ENCODE measurements around the gene CYP2C8. TPM values are rescaled to one million over a fixed set of nuclear protein-coding genes. Genes with fewer than 3 reads are reported as not detected.
A peak's percentile ranks its signal among the peaks of the same experiment; 100 is the strongest.

Gene CYP2C8
- total RNA-seq (not detected in 2 replicates), polyA plus RNA-seq (0.06 and 0.25 TPM in 2 replicates), polyA minus RNA-seq (not detected in 2 replicates), Bru-seq, nascent RNA (percentile 12 among the genes with signal in this experiment), BruChase-seq, experiment 1, labeled RNA remaining after a 6-hour chase (percentile 12 among the genes with signal in this experiment), BruChase-seq, experiment 2, labeled RNA remaining after a 2-hour chase (percentile 15 among the genes with signal in this experiment)
- 0.04 TPM in 1 of 2 replicates, not detected in the other for polyA plus RNA-seq (2011; cell fraction: cytosol; rRNA removed)
- polyA plus RNA-seq (2011; cell fraction: nucleus; rRNA removed) = 0.95 and 1.0 TPM in 2 replicates
- 0.11 TPM in 1 of 2 replicates, not detected in the other for polyA plus RNA-seq (2012)
- not detected for polyA minus RNA-seq (2011; cell fraction: cytosol; rRNA and poly(A)+ RNA removed)
- polyA minus RNA-seq (2011; cell fraction: nucleus; rRNA and poly(A)+ RNA removed) = 0.77 TPM in 1 of 2 replicates, not detected in the other
- long read RNA-seq = 0 reads

- no TSS peak for BruUV-seq (replicated peaks)
- DNase-seq (ENCODE audit: low read depth, low spot score) = no peak
- Histone ChIP-seq H3K27me3 (ENCODE audit: control insufficient read depth in 2 of 2, insufficient read depth in 2 of 2, low read length in 2 of 2) (no peaks in the 10 kb centered on the region), H3K9me1 (replicated peaks; ENCODE audit: control insufficient read depth, extremely low read depth, insufficient read depth, low read length) (no peaks in the 10 kb centered on the region), H3K27ac (ENCODE audit: insufficient read depth, low read depth, low read length) (no peak within 1 kb of the TSS), H3K9ac (replicated peaks; ENCODE audit: extremely low read depth, insufficient read depth, low read length) (no peak within 1 kb of the TSS), H3K79me2 (ENCODE audit: control insufficient read depth, insufficient read depth, low read length) (no peaks in the 10 kb centered on the region), H3K4me2 (ENCODE audit: insufficient read depth, low read length) (no peak within 1 kb of the TSS), H3K4me1 (ENCODE audit: control insufficient read depth, extremely low read depth, insufficient read depth, low read length) (no peaks in the 10 kb centered on the region), H3K36me3 (ENCODE audit: control insufficient read depth in 2 of 2, extremely low read depth in 1 of 2, insufficient read depth in 2 of 2, low read length in 2 of 2) (no peaks in the 10 kb centered on the region), H2AFZ (ENCODE audit: low read depth, low read length) (no peak within 1 kb of the TSS), H4K20me1 (replicated peaks; ENCODE audit: control insufficient read depth, extremely low read depth, insufficient read depth, low read length) (no peaks in the 10 kb centered on the region), H3K4me3 (replicated peaks in 1 of 3; ENCODE audit: insufficient read depth in 1 of 3, low read depth in 1 of 3, low read length in 3 of 3) (no peak within 1 kb of the TSS), H3K9me3 (replicated peaks; ENCODE audit: control insufficient read depth, insufficient read depth, low read length) (no peaks in the 10 kb centered on the region)
- TF ChIP-seq CTCF (IDR thresholded peaks at IDR 0.05; ENCODE audit: extremely low read depth in 1 of 2, insufficient read depth in 1 of 2, low read depth in 1 of 2, low read length in 2 of 2) = no peak
- dilution Hi-C loops (cut with MboI; ENCODE audit: extremely low pct_ligation_motif_present, low sequenced_read_pairs) = no loop called here
- CTCF ChIA-PET = no interaction called here
- FAIRE-seq = no peak
- intact Hi-C loops (cut with micrococcal nuclease) = no loop called here
- POLR2A ChIA-PET = no interaction called here
These were observed at the start of gene CYP2C8 for GRCh38 chr10:95069286-95069685. CYP2C8 (minus strand) TSS chr10:95069497; CDS start chr10:95069402, 95 bp downstream.

- Histone ChIP-seq H3K79me2 (ENCODE audit: control insufficient read depth, insufficient read depth, low read length) (no peaks in the 10 kb centered on the region), H3K4me2 (ENCODE audit: insufficient read depth, low read length) (no peak overlapping the region), H3K9me3 (replicated peaks; ENCODE audit: control insufficient read depth, insufficient read depth, low read length) (no peaks in the 10 kb centered on the region), H3K36me3 (ENCODE audit: control insufficient read depth in 2 of 2, extremely low read depth in 1 of 2, insufficient read depth in 2 of 2, low read length in 2 of 2) (no peaks in the 10 kb centered on the region), H3K9ac (replicated peaks; ENCODE audit: extremely low read depth, insufficient read depth, low read length) (no peak overlapping the region), H2AFZ (ENCODE audit: low read depth, low read length) (no peak overlapping the region), H3K27ac (ENCODE audit: insufficient read depth, low read depth, low read length) (no peak overlapping the region), H3K4me1 (ENCODE audit: control insufficient read depth, extremely low read depth, insufficient read depth, low read length) (no peaks in the 10 kb centered on the region), H3K27me3 (ENCODE audit: control insufficient read depth in 2 of 2, insufficient read depth in 2 of 2, low read length in 2 of 2) (no peaks in the 10 kb centered on the region), H4K20me1 (replicated peaks; ENCODE audit: control insufficient read depth, extremely low read depth, insufficient read depth, low read length) (no peaks in the 10 kb centered on the region), H3K9me1 (replicated peaks; ENCODE audit: control insufficient read depth, extremely low read depth, insufficient read depth, low read length) (no peaks in the 10 kb centered on the region), H3K4me3 (replicated peaks in 1 of 3; ENCODE audit: insufficient read depth in 1 of 3, low read depth in 1 of 3, low read length in 3 of 3) (no peak overlapping the region)
- TF ChIP-seq POLR2A (IDR thresholded peaks at IDR 0.05; ENCODE audit: low read depth, low read length) (no peak), FOS (IDR thresholded peaks at IDR 0.05; ENCODE audit: borderline replicate concordance, insufficient read depth, low read length) (no peak), JUN (IDR thresholded peaks at IDR 0.05; ENCODE audit: borderline replicate concordance, insufficient read depth, insufficient read length, low read depth) (no peak), MYC (IDR thresholded peaks at IDR 0.05; ENCODE audit: low read depth, low read length) (no peak), CTCF (IDR thresholded peaks at IDR 0.05; ENCODE audit: extremely low read depth in 1 of 2, insufficient read depth in 1 of 2, low read depth in 1 of 2, low read length in 2 of 2) (no peak), GATA2 (IDR thresholded peaks at IDR 0.05; ENCODE audit: insufficient read depth, insufficient read length, low read depth, low read length) (no peak), MAX (IDR thresholded peaks at IDR 0.05; ENCODE audit: insufficient read depth, insufficient read length) (no peak), POLR2AphosphoS5 (IDR thresholded peaks at IDR 0.05; ENCODE audit: insufficient read depth, low read depth, low read length) (no peak), EZH2 (IDR thresholded peaks at IDR 0.05; ENCODE audit: borderline replicate concordance, low read depth, low read length, severe bottlenecking) (no peak)
- CTCF ChIA-PET = no interaction called here
- intact Hi-C loops (cut with micrococcal nuclease) = no loop called here
- no TSS peak for BruUV-seq (replicated peaks)
- FAIRE-seq = no peak
- dilution Hi-C loops (cut with MboI; ENCODE audit: extremely low pct_ligation_motif_present, low sequenced_read_pairs) = no loop called here
- no peak for DNase-seq (ENCODE audit: low read depth, low spot score)
- POLR2A ChIA-PET = no interaction called here
These were observed 47.6 kb upstream of the CYP2C8 start for GRCh38 chr10:95116869-95117269.
